Measurements from ENCODE around the gene RSAD2. TPM values are rescaled to one million over a fixed set of nuclear protein-coding genes. Genes with fewer than 3 reads are reported as not detected.
A peak's percentile ranks its signal among the peaks of the same experiment; 100 is the strongest.
"Not testable (repeated sequence)": the region's sequence is repeated elsewhere in the genome, so short reads cannot be mapped to it uniquely, and the experiment has no call there.

The RSAD2 gene
- total RNA-seq, 1 experiment from 2014 or later, result not detected

DNA sequence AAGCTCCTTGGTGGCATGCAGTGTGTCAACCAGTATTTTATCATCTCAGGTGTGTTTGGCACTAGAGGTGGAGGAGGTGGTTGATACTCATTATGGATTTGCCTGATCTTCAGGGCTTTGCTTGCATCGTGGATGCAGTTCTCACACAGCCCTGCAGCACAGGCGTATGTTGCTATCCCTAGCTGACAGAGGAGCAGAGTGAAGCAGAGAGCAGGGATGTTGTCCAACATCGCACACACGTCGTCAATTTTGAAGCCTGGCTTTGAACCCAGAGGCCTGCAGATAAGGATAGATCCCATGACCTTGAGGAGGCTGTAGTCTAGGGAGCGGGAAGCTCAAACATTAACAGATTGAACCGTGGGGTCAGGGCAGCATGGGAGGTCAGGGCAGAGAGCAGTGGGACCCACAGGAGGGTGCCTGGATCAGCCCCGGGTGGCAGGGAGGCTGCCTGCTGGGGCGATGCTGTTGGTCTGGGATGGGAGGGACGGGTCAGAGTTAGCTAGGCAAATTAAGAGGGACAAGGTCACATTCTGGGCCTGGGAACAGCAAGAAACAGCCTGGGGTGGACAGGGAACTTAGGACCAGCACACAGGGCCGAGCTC lies 43.8 kb downstream of the RSAD2 start:
- peak; percentile 68 for DNase-seq (ENCODE audit: low spot score)
- in situ Hi-C loops (cut with HindIII; ENCODE audit: low sequenced_read_pairs), result no loop called here

DNA sequence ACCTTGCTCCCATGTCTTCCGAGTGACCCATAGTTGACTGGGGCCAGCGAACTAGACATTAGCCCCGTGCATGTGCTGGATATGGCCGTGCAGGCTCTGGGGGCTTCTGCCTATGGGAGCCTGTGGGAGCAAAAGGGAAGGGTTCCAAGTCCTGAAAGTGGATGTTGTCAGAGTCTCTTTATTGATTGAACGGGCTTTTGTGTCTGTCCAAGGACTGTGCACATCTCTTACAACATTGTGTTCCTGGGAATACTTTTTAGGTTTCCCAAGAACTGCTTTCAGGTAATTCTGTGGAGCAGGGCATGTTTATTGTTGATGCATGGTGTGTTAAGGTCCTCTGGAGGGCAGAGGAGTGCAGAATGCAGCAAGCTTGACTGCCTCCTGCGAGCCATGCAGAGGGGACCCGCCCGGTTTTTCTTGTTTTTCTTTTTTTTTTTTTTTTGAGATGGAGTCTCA lies 44.7 kb downstream of the RSAD2 start:
- DNase-seq (ENCODE audit: low spot score), result peak; percentile 78
- in situ Hi-C loops (cut with HindIII; ENCODE audit: low sequenced_read_pairs), result no loop called here

DNA sequence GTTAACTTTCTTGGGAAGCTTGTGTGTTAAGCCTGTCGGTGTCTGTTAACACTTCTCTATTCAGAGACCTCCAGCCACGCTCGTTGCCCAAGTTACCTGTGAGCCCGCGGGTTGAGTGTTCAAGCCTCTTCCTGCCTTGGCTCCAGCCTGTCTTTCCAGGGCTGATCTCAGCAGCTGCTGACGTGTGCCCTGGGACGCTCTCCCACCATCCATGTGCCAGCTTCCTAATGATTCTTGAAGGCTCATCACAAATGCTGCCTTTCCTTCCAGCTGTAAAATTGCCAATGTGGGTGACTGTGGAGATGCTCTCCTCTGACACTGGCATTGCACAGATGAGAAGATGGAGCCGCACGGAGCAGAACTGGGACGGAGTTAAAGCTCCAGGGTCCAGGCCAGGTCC lies 45.7 kb downstream of the RSAD2 start:
- in situ Hi-C loops (cut with HindIII; ENCODE audit: low sequenced_read_pairs), result no loop called here
- peak; percentile 87 for DNase-seq (ENCODE audit: low spot score)

DNA sequence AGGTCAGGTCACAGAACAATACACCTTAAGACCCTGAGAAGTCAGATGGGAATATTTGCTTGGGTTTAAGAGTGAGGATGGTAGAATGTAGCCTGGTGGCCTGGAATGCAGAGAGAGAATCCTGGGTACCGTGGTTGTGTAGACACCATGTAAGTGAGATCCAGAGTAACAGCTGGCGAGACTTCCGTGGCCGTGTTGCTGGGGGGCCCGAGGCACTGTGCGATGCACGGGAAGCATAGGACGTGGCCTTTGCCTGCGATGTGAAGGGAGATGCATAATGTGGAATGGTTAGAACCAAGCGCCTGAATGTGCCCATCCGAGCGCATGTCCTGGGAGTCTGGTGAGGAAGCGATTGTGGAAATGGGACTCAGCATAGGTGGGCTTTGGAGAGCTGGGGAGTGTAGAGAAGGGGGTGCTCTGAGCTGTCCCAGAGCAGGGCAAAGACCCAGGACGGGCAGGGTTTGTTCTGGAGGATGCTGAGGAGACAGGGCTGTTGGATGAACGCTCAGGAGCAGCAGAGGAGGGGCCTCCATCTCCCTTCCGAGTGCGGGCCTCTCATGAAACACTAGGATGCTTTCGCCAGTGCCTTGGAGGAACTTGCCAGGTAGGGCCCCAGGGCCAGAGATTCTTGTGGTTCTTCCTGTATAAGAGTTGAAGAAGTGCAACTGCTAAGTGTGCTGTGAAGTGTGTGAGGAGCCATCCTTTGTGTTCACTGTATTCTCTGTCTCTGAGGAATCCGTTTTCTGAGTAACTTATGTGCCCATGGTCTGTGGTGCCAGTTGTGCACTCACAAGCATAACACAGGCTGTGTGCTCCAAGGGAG lies 46.7 kb downstream of the RSAD2 start:
- peak; percentile 39 for DNase-seq (ENCODE audit: low spot score)
- in situ Hi-C loops (cut with HindIII; ENCODE audit: low sequenced_read_pairs), result no loop called here

DNA sequence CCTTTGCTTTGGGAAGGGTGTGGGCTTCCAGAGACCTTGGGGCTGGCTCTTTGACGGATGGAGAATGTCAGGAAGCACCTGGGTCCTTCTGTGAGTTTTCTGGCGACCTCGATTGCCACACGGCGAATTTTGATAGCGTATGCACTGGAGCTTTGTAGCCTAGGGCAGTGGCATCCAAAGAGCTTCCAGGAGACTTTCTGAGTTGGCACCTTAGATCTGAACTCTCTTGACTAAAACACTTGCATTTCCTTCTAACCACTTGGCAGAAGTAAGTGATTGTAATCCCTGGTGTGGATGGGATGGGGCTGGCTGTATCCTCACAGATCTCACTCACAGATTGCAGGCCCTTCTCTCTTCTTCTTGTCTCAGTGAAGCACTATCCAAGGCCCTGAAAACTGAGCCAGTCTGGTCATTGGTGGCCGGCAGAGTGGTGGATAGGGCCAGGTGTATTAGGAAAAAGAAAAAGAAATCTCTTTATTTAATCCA lies 47.4 kb downstream of the RSAD2 start:
- in situ Hi-C loops (cut with HindIII; ENCODE audit: low sequenced_read_pairs), result no loop called here
- peak; percentile 42 for DNase-seq (ENCODE audit: low spot score)

DNA sequence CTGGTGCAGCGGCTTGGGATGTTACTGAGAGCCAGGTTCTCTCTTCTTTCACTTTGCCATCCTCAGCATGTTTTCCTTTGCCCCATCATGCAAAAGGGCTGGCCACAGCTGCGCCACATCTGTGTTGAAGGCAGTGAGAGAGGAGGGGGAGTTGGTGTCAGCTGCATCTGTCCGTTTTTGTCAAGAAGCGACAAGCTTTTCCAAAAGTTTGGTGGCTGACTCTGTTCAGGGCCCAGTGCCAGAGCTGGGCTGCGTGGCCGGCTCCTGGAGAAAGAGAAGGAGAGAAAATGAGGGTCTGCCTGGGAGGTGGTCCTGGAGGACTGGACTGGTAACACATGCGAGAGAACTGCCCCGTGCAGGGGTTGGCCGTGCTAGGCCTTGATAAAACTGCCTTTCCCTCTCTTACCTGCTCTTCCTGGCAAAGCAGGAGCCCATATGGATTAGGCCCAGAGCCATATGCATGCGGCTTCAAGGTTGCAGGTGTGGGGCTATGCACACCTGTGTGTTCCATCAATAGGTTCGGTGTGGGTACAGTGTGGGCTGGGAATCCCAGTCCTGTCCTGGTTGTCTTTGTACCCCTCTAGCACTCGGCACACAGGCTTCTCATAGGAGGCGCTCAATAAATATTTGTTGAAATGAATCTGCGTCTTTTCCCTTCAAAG lies 48.6 kb downstream of the RSAD2 start:
- peak; percentile 19 for DNase-seq (ENCODE audit: low spot score)
- in situ Hi-C loops (cut with HindIII; ENCODE audit: low sequenced_read_pairs), result no loop called here

DNA sequence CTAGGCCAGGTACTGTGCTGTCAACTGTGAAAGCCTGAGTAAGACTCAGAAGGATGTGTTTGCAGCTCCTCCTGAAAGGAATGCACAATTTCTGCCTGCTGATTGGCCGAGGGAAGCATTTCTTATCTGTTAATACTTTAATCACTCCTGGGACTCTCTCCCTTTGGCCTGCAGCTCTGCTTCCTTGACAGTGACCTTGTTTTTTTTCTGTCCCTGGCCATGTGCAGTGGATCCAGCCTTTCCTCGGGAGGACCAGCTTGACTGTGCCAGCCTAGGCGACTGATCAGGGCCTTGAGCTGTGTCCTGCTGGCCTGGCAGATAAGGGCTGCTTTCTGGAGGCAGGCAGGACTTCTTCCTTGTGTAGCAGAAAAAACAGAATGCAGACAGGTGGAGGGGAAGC lies 49.6 kb downstream of the RSAD2 start:
- in situ Hi-C loops (cut with HindIII; ENCODE audit: low sequenced_read_pairs), result no loop called here
- DNase-seq (ENCODE audit: low spot score), result peak; percentile 98

DNA sequence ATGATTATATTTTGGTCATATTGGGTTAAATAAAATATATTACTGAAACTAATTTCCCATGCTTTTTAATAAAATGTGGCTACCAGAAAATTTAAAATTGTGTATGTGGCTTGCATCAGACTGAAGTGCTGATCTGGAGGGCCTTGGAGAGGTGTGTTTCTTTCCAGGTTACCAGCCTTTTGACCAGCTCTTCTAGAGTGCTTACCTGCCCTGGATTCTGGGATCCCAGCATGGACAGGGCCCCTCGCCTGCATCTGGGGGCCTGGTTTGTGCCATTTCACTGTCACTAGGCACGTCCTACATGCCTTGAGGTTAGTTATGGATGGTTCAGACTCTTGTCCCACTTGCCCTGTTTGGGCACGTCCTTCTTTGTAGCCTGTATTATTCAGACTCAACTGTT lies 50.2 kb downstream of the RSAD2 start:
- in situ Hi-C loops (cut with HindIII; ENCODE audit: low sequenced_read_pairs), result no loop called here
- no peak for DNase-seq (ENCODE audit: low spot score)

DNA sequence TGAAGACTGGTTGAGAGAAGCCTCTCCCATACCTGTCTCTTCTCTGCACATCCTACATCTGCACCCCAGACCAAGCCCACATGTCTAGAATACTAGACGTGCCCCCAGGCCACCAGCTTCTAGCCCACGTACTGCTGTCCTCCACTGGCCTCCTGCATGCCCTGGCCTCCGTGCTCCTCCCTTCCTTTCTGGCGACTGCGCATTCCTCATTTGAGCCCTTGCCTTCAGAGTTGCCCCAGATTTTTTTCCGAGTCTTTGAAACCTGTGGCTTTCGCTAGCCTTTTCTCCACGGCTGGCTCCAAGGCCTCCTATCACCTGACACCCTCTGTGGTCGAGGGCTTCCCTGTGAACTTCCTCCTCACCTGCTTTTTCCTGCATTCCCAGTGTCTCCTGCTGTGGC lies 50.9 kb downstream of the RSAD2 start:
- peak; percentile 18 for DNase-seq (ENCODE audit: low spot score)

DNA sequence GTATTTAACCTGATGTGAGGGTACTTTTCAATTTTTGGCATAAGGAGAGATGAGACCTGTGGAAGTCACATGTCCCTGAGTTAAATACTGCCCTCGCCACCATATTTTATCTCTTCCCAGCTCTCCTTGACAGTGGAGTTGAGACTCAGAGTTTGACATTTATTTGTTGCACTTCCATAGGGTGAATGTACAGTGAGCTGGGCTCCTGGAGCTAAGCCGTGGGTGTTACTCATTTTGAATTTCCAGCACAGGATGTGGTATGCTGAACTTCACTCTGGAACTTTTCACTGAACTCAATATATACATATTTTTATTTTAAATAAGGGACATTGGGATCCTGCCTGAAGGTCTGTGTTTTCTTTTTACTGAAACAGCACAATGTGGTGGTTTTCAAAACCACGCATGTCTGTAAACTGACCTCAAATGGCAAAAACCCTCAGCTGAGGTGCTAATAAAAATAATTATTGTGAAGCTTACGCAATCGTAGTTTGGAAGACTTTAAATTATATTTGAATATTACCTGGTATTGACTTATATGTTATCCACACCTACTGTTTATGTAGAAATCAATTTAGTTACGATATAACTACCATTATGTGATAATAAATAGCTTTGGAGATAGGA lies 51.7 kb downstream of the RSAD2 start:
- DNase-seq (ENCODE audit: low spot score), result peak; percentile 14
- in situ Hi-C loops (cut with HindIII; ENCODE audit: low sequenced_read_pairs), result no loop called here

More for the DNA sequence above, 50.9 kb downstream of the RSAD2 start:
- in situ Hi-C loops (cut with HindIII; ENCODE audit: low sequenced_read_pairs), result no loop called here

DNA sequence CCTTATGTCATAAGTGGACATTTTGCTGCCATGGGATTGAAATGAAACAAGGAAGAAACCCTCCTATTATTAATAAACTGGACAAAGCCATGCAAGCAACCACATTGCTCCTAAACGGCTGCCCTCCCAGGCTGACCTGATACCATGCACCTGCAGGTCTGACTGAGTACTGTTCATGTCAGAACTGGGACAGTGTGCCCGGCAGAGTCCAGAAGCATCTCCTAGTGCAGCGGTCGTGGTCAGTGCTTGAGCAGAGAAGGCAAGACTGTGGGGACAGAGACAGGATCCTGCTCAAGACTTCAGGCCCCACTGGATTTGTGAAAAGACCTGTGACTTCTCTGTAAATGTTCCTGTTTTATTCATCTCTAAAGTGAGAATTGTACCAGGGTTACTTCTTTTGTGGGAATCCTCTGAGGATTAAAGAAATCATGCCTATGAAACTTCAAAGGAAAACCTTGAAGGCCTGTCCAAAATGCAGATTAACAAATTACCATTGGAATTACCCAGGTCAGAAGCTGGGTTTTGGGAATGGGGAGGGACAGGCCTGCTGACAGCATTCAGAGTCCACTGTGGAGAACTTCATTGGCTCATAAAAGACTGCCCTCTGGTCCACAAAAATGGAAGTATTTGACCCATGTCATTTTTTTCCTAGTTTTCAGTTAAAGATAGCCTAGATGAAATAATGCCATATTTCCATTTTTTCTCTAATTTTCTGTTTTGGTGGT lies 53.5 kb downstream of the RSAD2 start:
- in situ Hi-C loops (cut with HindIII; ENCODE audit: low sequenced_read_pairs), result no loop called here
- DNase-seq (ENCODE audit: low spot score), result peak; percentile 75

DNA sequence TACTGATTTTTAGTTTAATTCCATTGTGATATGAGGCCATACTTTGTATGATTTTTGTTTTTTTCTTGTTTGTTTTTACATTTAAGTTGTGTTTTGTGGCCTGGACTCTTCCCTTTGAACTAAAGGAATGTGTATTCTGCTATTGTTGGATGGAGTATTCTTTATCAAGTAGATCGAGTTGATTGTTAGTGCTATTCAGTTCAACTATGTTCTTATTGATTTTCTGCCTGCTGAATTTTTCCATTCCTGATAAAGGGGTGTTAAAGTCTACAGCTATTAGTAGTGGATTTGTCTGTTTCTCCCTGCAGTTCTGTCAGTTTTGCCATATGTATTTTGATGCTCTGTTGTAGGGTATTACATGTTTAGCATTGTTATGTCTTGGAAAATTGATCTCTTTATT lies 54.2 kb downstream of the RSAD2 start:
- in situ Hi-C loops (cut with HindIII; ENCODE audit: low sequenced_read_pairs), result no loop called here

DNA sequence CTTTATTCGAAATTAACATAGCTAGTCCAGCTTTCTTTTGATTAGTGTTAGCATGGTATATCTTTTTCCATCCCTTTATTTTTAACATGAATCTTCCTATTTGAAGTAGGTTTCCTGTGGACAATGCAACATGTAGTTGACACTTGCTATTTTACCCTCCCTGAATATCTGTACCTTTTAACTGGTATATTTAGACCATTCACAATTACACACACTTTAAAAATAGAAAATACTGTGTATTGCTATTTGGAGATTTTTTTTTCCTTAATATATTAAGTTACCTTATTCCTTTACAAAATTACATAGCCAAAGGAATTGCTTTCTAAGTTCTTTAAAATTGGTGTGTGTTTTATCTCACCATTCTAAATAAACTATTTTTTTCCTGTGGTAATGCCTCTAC lies 54.6 kb downstream of the RSAD2 start:
- in situ Hi-C loops (cut with HindIII; ENCODE audit: low sequenced_read_pairs), result no loop called here
- DNase-seq (ENCODE audit: low spot score), result no peak

More for the DNA sequence above, 54.2 kb downstream of the RSAD2 start:
- peak; percentile 17 for DNase-seq (ENCODE audit: low spot score)

DNA sequence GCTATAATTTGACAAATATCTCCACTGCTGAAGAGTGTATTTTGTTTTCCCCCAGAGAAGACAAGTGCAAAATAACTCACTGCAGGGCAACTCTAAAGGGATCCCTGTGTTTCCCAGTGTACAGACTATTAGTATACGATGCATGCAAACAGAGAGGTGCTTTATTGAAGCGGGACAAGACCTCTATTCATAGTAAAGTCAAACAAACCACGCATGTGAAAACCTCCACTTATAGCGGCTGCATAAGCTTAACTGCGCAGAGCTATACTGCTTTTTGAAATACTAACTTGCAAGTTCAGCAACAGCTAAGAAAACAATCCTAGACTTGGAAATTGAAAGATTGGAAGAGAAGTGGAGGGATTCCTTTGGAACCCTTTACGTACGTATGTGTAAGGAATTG lies 55.3 kb downstream of the RSAD2 start:
- no peak for DNase-seq (ENCODE audit: low spot score)
- in situ Hi-C loops (cut with HindIII; ENCODE audit: low sequenced_read_pairs), result no loop called here

DNA sequence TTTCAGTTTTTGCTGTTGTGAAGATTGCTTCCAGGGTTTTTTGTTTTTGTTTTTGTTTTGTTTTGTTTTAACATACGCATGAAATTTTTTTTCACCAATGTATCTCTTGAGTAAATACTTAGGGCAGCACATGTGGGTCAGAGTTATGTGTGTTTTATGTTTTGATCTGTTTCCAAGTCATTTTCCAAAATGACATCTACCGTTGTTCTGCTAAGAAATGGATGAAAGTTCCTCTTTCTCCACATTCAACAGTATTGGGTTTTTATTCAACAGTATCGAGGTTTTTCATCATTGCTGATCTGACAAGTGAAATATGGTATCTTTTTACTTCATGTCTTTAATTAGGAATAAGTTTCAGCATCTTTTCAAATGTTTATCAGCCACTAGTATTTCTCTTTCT lies 56.3 kb downstream of the RSAD2 start:
- DNase-seq (ENCODE audit: low spot score), result no peak
- in situ Hi-C loops (cut with HindIII; ENCODE audit: low sequenced_read_pairs), result no loop called here

DNA sequence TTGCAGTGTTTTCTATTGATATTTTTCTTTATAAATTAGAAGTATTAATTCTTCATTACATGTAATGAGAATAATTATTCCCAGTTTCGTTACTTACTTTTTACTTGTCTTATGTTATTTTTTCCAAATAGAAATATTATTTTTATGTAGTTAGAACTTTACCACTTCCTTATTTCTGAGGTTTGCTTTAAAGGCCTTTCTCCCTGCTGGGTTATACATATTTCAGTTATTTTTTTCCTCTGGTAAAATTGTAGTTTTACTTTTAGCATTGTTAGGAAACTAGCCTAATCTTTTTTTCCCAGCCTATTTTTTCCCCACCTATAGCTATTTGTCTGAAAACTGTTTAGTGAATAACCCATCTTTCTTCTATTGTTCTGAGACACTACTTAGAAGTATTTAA lies 56.8 kb downstream of the RSAD2 start:
- in situ Hi-C loops (cut with HindIII; ENCODE audit: low sequenced_read_pairs), result no loop called here

DNA sequence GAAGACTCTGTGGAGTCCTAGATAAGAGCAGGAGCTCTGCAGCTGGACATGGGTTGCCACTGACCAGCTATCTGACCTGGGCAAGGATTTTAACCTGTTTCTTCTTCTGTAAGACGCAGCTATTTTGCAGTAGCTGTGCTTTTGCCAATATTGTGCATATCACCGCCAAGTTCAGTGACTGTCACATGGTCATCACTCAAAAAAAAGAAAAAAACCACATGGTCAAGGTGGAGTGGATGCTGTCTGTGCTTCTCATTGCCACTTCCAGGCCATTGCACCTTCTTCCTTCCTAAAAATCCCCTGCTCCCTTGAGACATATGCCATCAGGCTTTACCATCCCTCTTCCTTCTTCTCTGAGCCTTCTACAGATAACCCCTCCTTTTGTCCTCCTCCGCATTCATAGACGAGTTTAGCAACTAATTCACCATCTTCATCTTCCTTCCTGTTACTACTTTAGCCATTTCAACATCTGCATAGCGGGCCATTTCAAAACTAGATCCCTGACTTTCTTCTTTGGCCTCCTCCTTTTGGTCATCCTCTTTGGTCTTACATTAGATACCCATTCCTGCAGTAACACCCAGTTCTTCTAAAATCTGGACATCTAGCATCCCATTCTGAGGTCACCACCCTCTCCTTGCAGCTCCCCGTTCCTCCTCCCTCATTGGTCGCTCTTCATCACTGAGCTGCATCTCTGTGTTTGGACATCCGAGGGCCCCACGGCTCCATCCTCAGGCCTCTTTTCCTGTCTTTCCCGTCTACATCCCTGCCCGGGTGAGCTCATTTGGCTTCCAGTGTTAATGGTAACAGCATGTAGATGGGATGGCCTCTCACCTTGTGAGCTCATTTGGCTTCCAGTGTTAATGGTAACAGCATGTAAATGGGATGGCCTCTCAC lies 57.4 kb downstream of the RSAD2 start:
- DNase-seq (ENCODE audit: low spot score), result no peak
- in situ Hi-C loops (cut with HindIII; ENCODE audit: low sequenced_read_pairs), result no loop called here

More for the DNA sequence above, 56.8 kb downstream of the RSAD2 start:
- DNase-seq (ENCODE audit: low spot score), result no peak

DNA sequence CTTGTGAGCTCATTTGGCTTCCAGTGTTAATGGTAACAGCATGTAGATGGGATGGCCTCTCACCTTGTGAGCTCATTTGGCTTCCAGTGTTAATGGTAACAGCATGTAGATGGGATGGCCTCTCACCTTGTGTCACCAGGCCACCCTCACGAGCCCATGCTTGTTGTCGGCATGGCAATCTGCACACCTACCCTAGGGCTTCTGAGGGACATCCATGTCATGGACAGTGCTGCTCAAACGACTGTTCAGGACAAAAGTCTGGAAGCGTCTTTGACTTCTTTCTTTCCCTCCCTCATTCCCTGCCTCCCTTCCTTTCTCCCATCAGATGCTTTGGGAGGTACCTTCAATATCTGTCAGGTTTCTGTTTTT lies 58.1 kb downstream of the RSAD2 start:
- in situ Hi-C loops (cut with HindIII; ENCODE audit: low sequenced_read_pairs); DNase-seq (ENCODE audit: low spot score): not testable (repeated sequence)
